Esophagus (tissue), 2 donors: ENCODE data around the gene SLCO2A1. TPM values are rescaled to one million over a fixed set of nuclear protein-coding genes. Genes with fewer than 3 reads are reported as not detected.

Experiments
- H3K27ac ChIP-seq, 2 donors: one replicate each; pipeline ENCODE4 v1.5.1; 2013; ENCODE audit warnings: low read depth in 2 of 2, mild to moderate bottlenecking in 2 of 2, inconsistent platforms in 1 of 2, low read length in 1 of 2, moderate library complexity in 1 of 2
- H3K27me3 ChIP-seq, 2 donors: one replicate each; pipeline ENCODE4 v1.6.1; 2013; ENCODE audit warnings: low read length in 2 of 2, control low read depth in 1 of 2, mild to moderate bottlenecking in 1 of 2; ENCODE audit not compliant: insufficient read depth in 2 of 2, control insufficient read depth in 1 of 2
- H3K36me3 ChIP-seq, 2 donors: one replicate each; pipeline ENCODE4 v1.6.1; 2013; ENCODE audit warnings: low read length in 1 of 2; ENCODE audit not compliant: control insufficient read depth in 2 of 2, insufficient read depth in 2 of 2
- H3K4me1 ChIP-seq, 2 donors: one replicate each; pipeline ENCODE4 v1.6.1; 2013; ENCODE audit warnings: low read length in 1 of 2; ENCODE audit not compliant: control insufficient read depth in 2 of 2, insufficient read depth in 2 of 2
- H3K4me3 ChIP-seq, 2 donors: one replicate each; pipeline ENCODE4 v1.5.1; 2013; ENCODE audit warnings: low read length in 2 of 2, mild to moderate bottlenecking in 2 of 2, low read depth in 1 of 2, moderate library complexity in 1 of 2
- H3K9me3 ChIP-seq, 2 donors: one replicate each; pipeline ENCODE4 v1.6.1; 2013; ENCODE audit warnings: mild to moderate bottlenecking in 2 of 2, low read depth in 1 of 2, low read length in 1 of 2, moderate library complexity in 1 of 2; ENCODE audit not compliant: control insufficient read depth in 2 of 2, insufficient read depth in 1 of 2
- WGBS, 2 donors: extraction: QIAGEN DNeasy Blood & Tissue Kit; methylation state at CpG; one replicate each; pipeline ENCODE4 v1.1.7; 2013; 5-methylcytosine and 5-hydroxymethylcytosine counted together
- polyA plus RNA-seq, 2 donors: library from polyadenylated mRNA; stranded (reverse); fragments of 200-250 nt; gene quantifications; one replicate each; pipeline ENCODE4 v1.2.3, GENCODE V29; 2013
- donor health status: healthy with polysubstance abuse.
- donor health status: Bipolar disorder and iron deficiency.

Gene SLCO2A1
- polyA plus RNA-seq, 2 donors = 4.9 to 6.2 TPM

- Histone ChIP-seq H3K4me1 (peaks cover 0 to 9% of the 10 kb centered on the region in 2 donors), H3K36me3 (no peaks in the 10 kb centered on the region), H3K4me3 (no peak overlapping the region), H3K27me3 (no peaks in the 10 kb centered on the region), H3K27ac (no peak overlapping the region), H3K9me3 (no peaks in the 10 kb centered on the region)
- WGBS, 2 donors = 58 to 67% methylated on average over 2 of the region's 2 CpGs
Observed at GRCh38 chr3:134027631-134028030, 2.1 kb downstream of the SLCO2A1 start.

- WGBS, 2 donors = 89 to 90% methylated on average over 22 of the region's 22 CpGs
- Histone ChIP-seq H3K36me3 (no peaks in the 10 kb centered on the region), H3K27ac (peak overlapping the region in 1 of 2 donors; percentile 42), H3K4me3 (peak overlapping the region in 1 of 2 donors; percentile 24), H3K27me3 (no peaks in the 10 kb centered on the region), H3K4me1 (peaks cover 3 to 4% of the 10 kb centered on the region in 2 donors), H3K9me3 (no peaks in the 10 kb centered on the region)
Observed at GRCh38 chr3:134020135-134020680, 9.5 kb downstream of the SLCO2A1 start.

GRCh38 chr3:134018850-134019249 lies 10.9 kb downstream of the SLCO2A1 start:
- H3K4me3 ChIP-seq = no peak overlapping the region
- H3K9me3 ChIP-seq = no peaks in the 10 kb centered on the region
- no peak overlapping the region for H3K27ac ChIP-seq
- no peaks in the 10 kb centered on the region for H3K36me3 ChIP-seq
- WGBS, 2 donors = 79 to 85% methylated on average over 1 of the region's 1 CpG
- H3K27me3 ChIP-seq = no peaks in the 10 kb centered on the region
- H3K4me1 ChIP-seq = peaks cover 4 to 11% of the 10 kb centered on the region in 2 donors

GRCh38 chr3:134018406-134018805 lies 11.3 kb downstream of the SLCO2A1 start:
- H3K36me3 ChIP-seq = no peaks in the 10 kb centered on the region
- WGBS, 2 donors = 46 to 56% methylated on average over 3 of the region's 3 CpGs

GRCh38 chr3:134017490-134017889 lies 12.2 kb downstream of the SLCO2A1 start:
- Histone ChIP-seq H3K9me3 (no peaks in the 10 kb centered on the region), H3K4me3 (no peak overlapping the region), H3K4me1 (peaks cover 4 to 13% of the 10 kb centered on the region in 2 donors), H3K27me3 (no peaks in the 10 kb centered on the region), H3K27ac (no peak overlapping the region), H3K36me3 (no peaks in the 10 kb centered on the region)
- WGBS, 2 donors = 88 to 90% methylated on average over 5 of the region's 5 CpGs

More at GRCh38 chr3:134018406-134018805, 11.3 kb downstream of the SLCO2A1 start:
- no peaks in the 10 kb centered on the region for H3K9me3 ChIP-seq
- no peak overlapping the region for H3K4me3 ChIP-seq
- peaks cover 4 to 13% of the 10 kb centered on the region in 2 donors for H3K4me1 ChIP-seq
- H3K27me3 ChIP-seq = no peaks in the 10 kb centered on the region
- no peak overlapping the region for H3K27ac ChIP-seq

- Histone ChIP-seq H3K27ac (peak overlapping the region; percentile 5 to 6), H3K27me3 (no peaks in the 10 kb centered on the region), H3K9me3 (no peaks in the 10 kb centered on the region), H3K4me1 (peaks cover 4 to 16% of the 10 kb centered on the region in 2 donors), H3K36me3 (no peaks in the 10 kb centered on the region), H3K4me3 (no peak overlapping the region)
- 51 to 88% methylated on average over 2 of the region's 2 CpGs for WGBS, 2 donors
Observed at GRCh38 chr3:134014270-134014669, 15.5 kb downstream of the SLCO2A1 start.

GRCh38 chr3:134013280-134013679 lies 16.4 kb downstream of the SLCO2A1 start:
- WGBS, 2 donors = 63 to 67% methylated on average over 3 of the region's 3 CpGs
- Histone ChIP-seq H3K27ac (no peak overlapping the region), H3K27me3 (no peaks in the 10 kb centered on the region), H3K4me1 (peaks cover under 1 to 16% of the 10 kb centered on the region in 2 donors), H3K4me3 (no peak overlapping the region), H3K9me3 (no peaks in the 10 kb centered on the region), H3K36me3 (no peaks in the 10 kb centered on the region)

- Histone ChIP-seq H3K27ac (no peak overlapping the region), H3K4me1 (peaks cover 0 to 15% of the 10 kb centered on the region in 2 donors), H3K27me3 (no peaks in the 10 kb centered on the region), H3K36me3 (no peaks in the 10 kb centered on the region), H3K4me3 (no peak overlapping the region), H3K9me3 (no peaks in the 10 kb centered on the region)
- WGBS, 2 donors = 89 to 94% methylated on average over 5 of the region's 5 CpGs
Observed at GRCh38 chr3:134009345-134010000, 20.3 kb downstream of the SLCO2A1 start.

GRCh38 chr3:134008630-134009156 lies 21.0 kb downstream of the SLCO2A1 start:
- Histone ChIP-seq H3K27me3 (no peaks in the 10 kb centered on the region), H3K36me3 (no peaks in the 10 kb centered on the region), H3K4me1 (peaks cover 0 to 7% of the 10 kb centered on the region in 2 donors), H3K9me3 (no peaks in the 10 kb centered on the region), H3K4me3 (no peak overlapping the region), H3K27ac (no peak overlapping the region)
- WGBS, 2 donors = 43 to 58% methylated on average over 2 of the region's 2 CpGs
